ENCODE measurements around the gene IP6K1.
"Not testable (repeated sequence)": the region's sequence is repeated elsewhere in the genome, so short reads cannot be mapped to it uniquely, and the experiment has no call there.

The IP6K1 gene

GRCh38 chr3:49702672-49703071 lies 83.7 kb downstream of the IP6K1 start:
- Histone ChIP-seq H3K36me3 (ENCODE audit: insufficient read depth, low read length) (peaks cover 40% of the 10 kb centered on the region), H3K4me3 (ENCODE audit: low read length) (no peak overlapping the region), H2AFZ (ENCODE audit: low read depth, low read length) (no peak overlapping the region), H3K4me1 (ENCODE audit: insufficient read depth, low read length) (no peaks in the 10 kb centered on the region), H3K27me3 (ENCODE audit: insufficient read depth, low read length) (no peaks in the 10 kb centered on the region), H3K9me3 (ENCODE audit: low read length) (no peaks in the 10 kb centered on the region)

GRCh38 chr3:49701388-49702077 lies 84.8 kb downstream of the IP6K1 start:
- Histone ChIP-seq H2AFZ (ENCODE audit: low read depth, low read length) (no peak overlapping the region), H3K36me3 (ENCODE audit: insufficient read depth, low read length) (peaks cover 39% of the 10 kb centered on the region), H3K9me3 (ENCODE audit: low read length) (no peaks in the 10 kb centered on the region), H3K4me1 (ENCODE audit: insufficient read depth, low read length) (no peaks in the 10 kb centered on the region), H3K27me3 (ENCODE audit: insufficient read depth, low read length) (no peaks in the 10 kb centered on the region), H3K4me3 (ENCODE audit: low read length) (no peak overlapping the region)

GRCh38 chr3:49700453-49701128 lies 85.8 kb downstream of the IP6K1 start:
- Histone ChIP-seq H2AFZ (ENCODE audit: low read depth, low read length) (no peak overlapping the region), H3K4me1 (ENCODE audit: insufficient read depth, low read length) (no peaks in the 10 kb centered on the region), H3K27me3 (ENCODE audit: insufficient read depth, low read length) (no peaks in the 10 kb centered on the region), H3K36me3 (ENCODE audit: insufficient read depth, low read length) (peaks cover 34% of the 10 kb centered on the region), H3K4me3 (ENCODE audit: low read length) (no peak overlapping the region), H3K9me3 (ENCODE audit: low read length) (no peaks in the 10 kb centered on the region)

- Histone ChIP-seq H3K4me3 (ENCODE audit: low read length) (no peak overlapping the region), H2AFZ (ENCODE audit: low read depth, low read length) (no peak overlapping the region), H3K4me1 (ENCODE audit: insufficient read depth, low read length) (no peaks in the 10 kb centered on the region), H3K36me3 (ENCODE audit: insufficient read depth, low read length) (peaks cover 31% of the 10 kb centered on the region), H3K9me3 (ENCODE audit: low read length) (no peaks in the 10 kb centered on the region), H3K27me3 (ENCODE audit: insufficient read depth, low read length) (no peaks in the 10 kb centered on the region)
Observed at GRCh38 chr3:49700014-49700413, 86.3 kb downstream of the IP6K1 start.

GRCh38 chr3:49699281-49699979 lies 86.9 kb downstream of the IP6K1 start:
- Histone ChIP-seq H3K9me3 (ENCODE audit: low read length) (no peaks in the 10 kb centered on the region), H3K4me1 (ENCODE audit: insufficient read depth, low read length) (no peaks in the 10 kb centered on the region), H3K36me3 (ENCODE audit: insufficient read depth, low read length) (peaks cover 25% of the 10 kb centered on the region), H3K4me3 (ENCODE audit: low read length) (no peak overlapping the region), H2AFZ (ENCODE audit: low read depth, low read length) (no peak overlapping the region), H3K27me3 (ENCODE audit: insufficient read depth, low read length) (no peaks in the 10 kb centered on the region)

- not testable (repeated sequence) for H3K9me3 ChIP-seq (ENCODE audit: low read length); H3K27me3 ChIP-seq (ENCODE audit: insufficient read depth, low read length); H3K4me1 ChIP-seq (ENCODE audit: insufficient read depth, low read length); H3K4me3 ChIP-seq (ENCODE audit: low read length); H3K36me3 ChIP-seq (ENCODE audit: insufficient read depth, low read length); H2AFZ ChIP-seq (ENCODE audit: low read depth, low read length)
Observed at GRCh38 chr3:49695350-49696015, 90.9 kb downstream of the IP6K1 start.

- H3K9me3 ChIP-seq (ENCODE audit: low read length); H3K4me1 ChIP-seq (ENCODE audit: insufficient read depth, low read length); H2AFZ ChIP-seq (ENCODE audit: low read depth, low read length); H3K4me3 ChIP-seq (ENCODE audit: low read length); H3K27me3 ChIP-seq (ENCODE audit: insufficient read depth, low read length); H3K36me3 ChIP-seq (ENCODE audit: insufficient read depth, low read length): not testable (repeated sequence)
Observed at GRCh38 chr3:49694409-49695070, 91.8 kb downstream of the IP6K1 start.

GRCh38 chr3:49691481-49691880 lies 94.9 kb downstream of the IP6K1 start:
- H3K9me3 ChIP-seq (ENCODE audit: low read length); H3K4me3 ChIP-seq (ENCODE audit: low read length); H3K36me3 ChIP-seq (ENCODE audit: insufficient read depth, low read length); H2AFZ ChIP-seq (ENCODE audit: low read depth, low read length); H3K27me3 ChIP-seq (ENCODE audit: insufficient read depth, low read length): not testable (repeated sequence)
- H3K4me1 ChIP-seq (ENCODE audit: insufficient read depth, low read length) = peaks cover 13% of the 10 kb centered on the region

- not testable (repeated sequence) for H3K27me3 ChIP-seq (ENCODE audit: insufficient read depth, low read length); H2AFZ ChIP-seq (ENCODE audit: low read depth, low read length); H3K36me3 ChIP-seq (ENCODE audit: insufficient read depth, low read length); H3K9me3 ChIP-seq (ENCODE audit: low read length)
- H3K4me1 ChIP-seq (ENCODE audit: insufficient read depth, low read length) = peaks cover 13% of the 10 kb centered on the region
- peak overlapping the region; percentile 79 for H3K4me3 ChIP-seq (ENCODE audit: low read length)
Observed at GRCh38 chr3:49690856-49691255, 95.5 kb downstream of the IP6K1 start.

- not testable (repeated sequence) for H3K27me3 ChIP-seq (ENCODE audit: insufficient read depth, low read length); H3K36me3 ChIP-seq (ENCODE audit: insufficient read depth, low read length); H3K9me3 ChIP-seq (ENCODE audit: low read length)
- H3K4me1 ChIP-seq (ENCODE audit: insufficient read depth, low read length) = peaks cover 13% of the 10 kb centered on the region
- H3K4me3 ChIP-seq (ENCODE audit: low read length) = peak overlapping the region; percentile 79
- H2AFZ ChIP-seq (ENCODE audit: low read depth, low read length) = peak overlapping the region; percentile 46
Observed at GRCh38 chr3:49689908-49690624, 96.3 kb downstream of the IP6K1 start.

GRCh38 chr3:49689046-49689907 lies 97.1 kb downstream of the IP6K1 start, which contains the start of the genes MST1 and RNF123:
Gene MST1, minus strand, starts transcription at chr3:49689474. Its CDS starts 783 bp downstream, at chr3:49688691.
Gene RNF123, plus strand, starts transcription at chr3:49689557. Its CDS starts 1,609 bp downstream, at chr3:49691166.
- no peaks in the 10 kb centered on the region for H3K9me3 ChIP-seq (ENCODE audit: low read length)
- peaks cover 13% of the 10 kb centered on the region for H3K4me1 ChIP-seq (ENCODE audit: insufficient read depth, low read length)
- peaks cover 2% of the 10 kb centered on the region for H3K36me3 ChIP-seq (ENCODE audit: insufficient read depth, low read length)
- H3K4me3 ChIP-seq (ENCODE audit: low read length) = peak within 1 kb of the TSS; percentile 79
- no peaks in the 10 kb centered on the region for H3K27me3 ChIP-seq (ENCODE audit: insufficient read depth, low read length)
- H2AFZ ChIP-seq (ENCODE audit: low read depth, low read length) = peak within 1 kb of the TSS; percentile 46
